GM18499 (cell line): Measurements from ENCODE around the gene IP6K1.

ENCODE experiments used
- ATAC-seq: cut with Tn5 transposase; IDR thresholded peaks from one replicate; pipeline ENCODE4 v1.9.1; 2021; ENCODE audit warnings: moderate number of reproducible peaks; ENCODE audit not compliant: insufficient read depth, unreplicated experiment

The IP6K1 gene

GRCh38 chr3:49715611-49716121 is 70.7 kb downstream of the IP6K1 start:
- ATAC-seq = no peak

DNA sequence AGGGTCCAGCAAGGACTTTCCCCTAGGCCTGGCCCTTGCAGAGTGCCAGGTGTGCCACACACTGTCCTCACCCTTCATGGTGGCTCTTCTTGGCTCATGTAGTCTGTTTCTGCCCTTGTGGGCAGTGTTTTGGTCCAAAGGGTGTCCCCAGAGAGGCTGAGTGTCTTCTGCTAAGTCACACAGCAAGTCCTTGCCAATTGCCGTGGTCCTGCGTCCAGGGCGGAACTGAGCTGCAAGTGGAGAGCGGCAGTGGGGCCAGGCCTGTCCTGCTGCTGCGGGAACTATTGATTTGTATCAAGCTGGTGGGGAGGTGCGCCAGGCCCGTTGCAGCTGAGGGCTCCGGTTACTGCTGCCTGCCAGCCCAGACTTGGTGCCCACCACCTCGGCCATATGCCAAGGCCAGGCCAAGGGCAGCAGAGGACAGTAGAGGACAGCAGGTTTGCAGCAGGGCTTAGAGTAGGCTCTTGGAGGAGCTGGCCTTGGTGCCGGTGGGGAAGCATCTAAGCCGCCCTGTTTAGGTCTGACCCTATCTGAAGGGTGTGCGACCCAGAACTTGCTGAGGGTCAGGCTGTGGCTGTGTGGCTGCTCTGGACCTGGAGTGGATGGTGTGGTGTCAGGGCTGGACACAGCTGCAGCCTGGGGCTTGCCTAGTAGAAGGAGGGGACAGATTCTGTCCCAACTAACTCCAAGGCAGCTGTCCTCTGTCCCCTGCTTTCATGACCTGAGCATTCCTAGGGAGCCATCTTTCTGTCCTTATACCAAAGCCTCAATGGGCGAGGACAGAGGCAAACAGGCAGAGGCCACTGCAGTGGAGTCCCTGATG is 71.4 kb downstream of the IP6K1 start:
- no peak for ATAC-seq

- no peak for ATAC-seq
Measured at GRCh38 chr3:49713336-49714105, 72.8 kb downstream of the IP6K1 start.

DNA sequence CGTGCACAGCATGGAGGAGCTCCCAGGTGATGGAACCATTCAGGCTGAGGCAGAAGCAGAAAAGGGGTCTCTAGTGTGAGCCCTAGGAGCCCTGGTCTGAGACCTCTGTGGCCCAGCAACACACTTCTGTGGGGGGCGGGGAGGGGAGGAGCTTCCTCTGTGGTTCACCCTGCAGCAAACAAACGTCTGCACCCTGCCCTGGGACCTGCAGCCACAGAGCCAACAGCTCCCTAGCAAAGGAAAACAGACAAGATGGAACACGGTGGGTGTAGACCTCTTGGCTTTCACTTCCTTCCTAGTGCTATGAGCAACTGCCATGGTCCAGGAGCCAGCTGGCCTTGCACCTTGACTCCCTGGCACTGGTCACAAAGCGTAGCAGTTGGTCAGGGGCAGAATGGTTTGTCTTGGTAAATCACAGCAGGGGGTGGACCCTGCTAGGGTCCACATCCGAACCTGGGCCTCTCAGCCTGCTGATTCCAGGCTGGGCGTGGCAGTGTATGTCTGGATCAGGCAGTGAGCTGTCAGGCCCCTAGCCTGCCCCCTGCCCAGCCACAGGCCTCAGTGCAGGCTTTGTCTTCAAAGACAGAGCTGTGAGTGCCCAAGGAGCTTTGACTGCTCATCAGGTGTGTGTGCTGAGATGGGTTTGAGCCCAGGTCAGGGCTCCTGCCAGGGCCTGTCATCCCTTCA is 73.6 kb downstream of the IP6K1 start:
- ATAC-seq = no peak

GRCh38 chr3:49712166-49712565 is 74.2 kb downstream of the IP6K1 start:
- no peak for ATAC-seq

DNA sequence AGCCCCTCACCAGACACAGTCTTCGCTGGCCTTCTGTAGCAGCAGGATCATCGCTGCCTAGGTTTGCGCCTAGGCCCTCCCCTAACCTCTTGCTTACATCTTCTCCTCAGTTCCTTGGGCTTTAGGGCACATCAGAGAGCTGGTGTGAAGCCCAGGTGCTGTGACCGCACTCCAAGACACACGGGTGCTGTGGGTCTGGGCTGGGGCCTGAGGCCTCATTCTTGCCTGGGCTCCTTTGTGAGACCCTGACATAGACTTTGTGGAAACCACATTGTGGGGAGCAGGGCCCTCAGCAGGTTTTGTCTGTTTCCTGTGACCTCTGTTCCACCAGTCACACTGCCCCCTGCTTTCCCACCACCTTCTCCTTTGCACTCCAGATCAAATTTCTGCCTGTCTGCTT is 74.9 kb downstream of the IP6K1 start:
- no peak for ATAC-seq

- ATAC-seq = no peak
Measured at GRCh38 chr3:49709852-49710251, 76.5 kb downstream of the IP6K1 start.

GRCh38 chr3:49707113-49707480 is 79.2 kb downstream of the IP6K1 start:
- no peak for ATAC-seq

GRCh38 chr3:49706456-49707112 is 79.8 kb downstream of the IP6K1 start:
- ATAC-seq = no peak

DNA sequence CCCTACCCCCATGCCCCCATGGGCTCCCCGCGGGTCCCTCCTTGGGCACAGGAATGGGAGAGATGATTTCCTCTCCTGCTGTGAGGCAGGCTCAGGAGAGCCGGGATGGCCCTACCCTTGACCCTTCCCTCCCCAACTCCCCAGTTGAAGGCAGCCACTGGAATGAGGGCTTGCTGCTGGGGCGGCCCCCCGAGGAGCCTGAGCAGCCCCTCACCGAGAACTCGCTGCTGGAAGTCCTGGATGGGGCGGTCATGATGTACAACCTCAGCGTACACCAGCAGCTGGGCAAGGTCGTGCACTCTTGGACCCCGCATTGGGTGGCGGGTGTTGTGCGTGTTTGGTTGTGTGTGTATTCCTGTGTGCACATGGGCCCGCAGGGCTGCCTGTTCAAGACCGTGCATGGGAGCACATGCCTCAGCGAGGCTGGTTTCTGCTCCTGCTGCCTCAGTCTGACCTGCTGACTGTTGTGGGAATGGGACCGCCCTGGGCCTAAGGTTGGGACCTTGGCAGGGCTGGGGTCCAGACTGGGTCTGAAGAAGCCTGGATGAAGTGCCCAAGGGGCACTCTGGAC is 80.9 kb downstream of the IP6K1 start:
- ATAC-seq = no peak

DNA sequence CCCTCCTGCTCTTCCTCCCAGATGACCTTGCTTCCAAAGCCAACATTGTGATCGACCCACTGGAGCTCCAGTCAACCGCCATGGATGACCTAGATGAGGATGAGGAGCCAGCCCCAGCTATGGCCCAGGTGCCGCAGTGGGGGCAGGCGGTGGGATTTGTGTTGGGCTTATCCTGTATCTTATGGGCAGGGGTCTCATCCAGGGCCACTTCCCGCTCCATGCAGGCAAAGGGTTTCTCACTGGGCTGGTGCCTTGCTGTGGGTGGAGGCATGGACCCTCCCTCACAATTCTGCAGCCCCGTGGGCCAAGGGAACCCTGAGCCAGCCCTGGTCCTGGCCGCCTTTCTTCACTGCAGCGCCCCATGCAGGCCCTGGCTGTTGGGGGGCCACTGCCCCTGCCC is 81.7 kb downstream of the IP6K1 start:
- ATAC-seq = no peak

GRCh38 chr3:49703956-49704355 is 82.4 kb downstream of the IP6K1 start:
- no peak for ATAC-seq

GRCh38 chr3:49703443-49703927 is 82.9 kb downstream of the IP6K1 start:
- no peak for ATAC-seq

DNA sequence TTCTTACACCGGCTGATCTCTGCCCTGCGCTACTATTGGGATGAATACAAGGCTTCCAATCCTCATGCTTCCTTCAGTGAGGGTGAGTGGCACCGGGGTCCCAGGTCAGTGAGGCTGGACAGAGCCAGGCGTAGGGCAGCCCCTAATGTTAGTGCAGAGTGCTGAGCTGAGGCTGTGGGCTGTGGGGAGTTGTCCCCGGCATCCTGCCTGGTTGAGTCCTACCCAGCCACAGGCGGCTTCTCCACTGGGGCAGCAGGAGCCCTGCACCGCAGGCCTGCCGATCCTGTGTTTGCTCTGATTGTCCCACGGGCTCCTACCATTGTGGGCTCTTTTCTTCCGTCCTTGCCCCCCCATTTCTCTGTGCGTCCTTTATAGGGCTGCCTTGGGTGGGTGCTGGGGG is 83.7 kb downstream of the IP6K1 start:
- ATAC-seq = no peak

- no peak for ATAC-seq
Measured at GRCh38 chr3:49701388-49702077, 84.8 kb downstream of the IP6K1 start.

DNA sequence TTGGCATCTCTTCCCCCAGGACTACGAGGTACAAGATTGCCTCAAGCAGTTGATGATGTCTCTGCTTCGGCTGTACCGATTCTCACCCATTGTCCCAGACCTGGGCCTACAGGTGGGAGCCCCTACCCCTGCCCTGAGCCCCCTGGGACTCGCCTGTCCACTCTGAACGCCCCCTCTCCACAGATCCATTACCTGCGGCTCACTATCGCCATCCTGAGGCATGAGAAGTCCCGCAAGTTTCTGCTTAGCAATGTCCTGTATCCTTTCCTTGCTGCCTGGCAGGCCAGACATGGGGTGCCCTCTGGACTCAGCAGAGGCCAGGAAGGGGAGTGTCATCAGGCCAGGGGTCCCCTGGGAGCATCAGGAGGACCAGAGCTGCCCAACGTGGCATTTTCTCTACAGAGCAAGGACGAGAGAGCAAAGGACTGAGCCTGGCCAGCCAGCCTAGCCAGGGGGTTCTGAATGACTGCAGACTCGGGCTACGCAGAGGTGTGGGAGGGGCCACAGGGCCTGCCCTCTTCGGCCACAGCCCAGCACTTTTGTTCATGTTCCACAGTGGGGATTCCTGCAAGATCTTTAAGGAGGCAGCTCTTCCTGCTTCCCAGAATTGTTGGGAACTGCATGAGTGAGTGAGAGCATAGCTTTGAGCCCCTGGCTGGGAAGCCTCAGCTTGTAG is 85.8 kb downstream of the IP6K1 start:
- no peak for ATAC-seq

DNA sequence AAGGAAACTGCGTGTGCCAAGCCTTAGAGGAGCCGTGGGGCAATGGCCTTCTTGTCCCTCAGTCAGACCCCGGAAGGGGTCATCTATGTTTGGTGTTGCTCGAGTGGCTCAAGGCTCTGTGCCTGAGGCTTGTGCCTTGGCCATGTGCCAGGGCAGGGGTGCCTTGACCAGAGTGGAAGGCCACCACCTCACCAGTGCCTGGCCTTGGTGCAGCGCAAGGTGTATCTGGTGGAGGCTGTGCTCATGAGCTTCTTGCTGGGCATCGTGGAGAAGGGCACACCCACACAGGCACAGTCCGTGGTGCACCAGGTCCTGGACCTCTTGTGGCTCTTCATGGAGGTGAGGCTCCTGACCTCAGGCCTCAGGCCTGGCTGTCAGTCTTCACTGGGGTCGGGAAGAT is 86.3 kb downstream of the IP6K1 start:
- ATAC-seq = no peak

DNA sequence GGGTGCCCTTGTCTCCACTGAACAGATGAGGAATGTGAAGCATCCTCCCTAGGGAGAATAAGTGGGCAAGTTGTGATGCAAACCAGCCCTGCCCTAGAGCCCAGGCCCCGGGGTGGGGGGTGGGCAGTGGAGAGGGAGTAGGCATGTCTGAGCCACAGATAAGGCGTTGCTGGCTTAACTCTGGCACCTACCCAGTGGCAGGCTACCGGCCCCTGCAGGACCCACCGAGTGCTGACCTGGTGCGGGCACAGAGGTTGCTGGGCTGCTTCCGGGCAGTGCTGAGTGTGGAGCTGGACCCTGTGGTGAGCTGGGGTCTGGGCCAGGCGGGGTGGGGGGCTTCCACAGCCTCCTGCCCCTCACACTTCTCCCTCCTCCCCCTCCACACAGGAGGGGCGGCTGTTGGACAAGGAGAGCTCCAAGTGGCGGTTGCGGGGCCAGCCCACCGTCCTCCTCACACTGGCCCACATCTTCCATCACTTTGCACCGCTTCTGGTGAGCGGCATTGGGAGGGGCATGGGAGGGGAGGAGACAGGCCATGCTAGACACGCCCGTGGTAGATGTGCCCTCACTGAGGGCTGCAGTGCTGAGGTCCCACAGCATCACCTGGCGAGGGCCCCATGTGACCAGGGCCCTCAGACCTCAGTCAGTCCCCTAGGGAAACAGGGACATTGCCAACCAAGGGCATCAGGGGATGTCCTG is 86.9 kb downstream of the IP6K1 start:
- no peak for ATAC-seq
